SK-N-SH treated with all-trans-retinoic acid at 6 μM for 48 hours (cell line): ENCODE measurements around the gene CD83.

Experiments
- ATAC-seq: fragments of 200-7000 bp; cut with Tn5 transposase; 3 replicates; pipeline ENCODE4 v1.9.1; 2020; ENCODE audit warnings: mild to moderate bottlenecking, moderate library complexity
- ARNTL ChIP-seq: fragments of 450-650 bp; formaldehyde crosslinking; IDR thresholded peaks from 2 replicates; pipeline ENCODE4 v1.5.0; 2020; ENCODE audit warnings: low read depth, mild to moderate bottlenecking, moderate library complexity, borderline replicate concordance
- BACH2 ChIP-seq: fragments of 250-450 bp; sonication (Bioruptor Pico); IDR thresholded peaks from 2 replicates; pipeline ENCODE4 v1.9.0; 2021; ENCODE audit warnings: mild to moderate bottlenecking, borderline replicate concordance
- CSDC2 ChIP-seq: fragments of 250-450 bp; sonication (Bioruptor Pico); IDR thresholded peaks from 2 replicates; pipeline ENCODE4 v1.5.0; 2020; ENCODE audit warnings: mild to moderate bottlenecking, moderate library complexity
- ESRRG ChIP-seq: fragments of 250-450 bp; sonication (Bioruptor Pico); IDR thresholded peaks from 2 replicates; pipeline ENCODE4 v1.6.1; 2021; ENCODE audit warnings: mild to moderate bottlenecking
- GLIS3 ChIP-seq: fragments of 250-450 bp; sonication (Bioruptor Pico); IDR thresholded peaks from 2 replicates; pipeline ENCODE4 v1.5.0; 2020; ENCODE audit warnings: mild to moderate bottlenecking, moderate library complexity
- ISL1 ChIP-seq: fragments of 250-450 bp; sonication (Bioruptor Pico); IDR thresholded peaks from 2 replicates; pipeline ENCODE4 v2.1.2; 2022; ENCODE audit warnings: mild to moderate bottlenecking, moderate library complexity
- OSR1 ChIP-seq: fragments of 250-450 bp; sonication (Bioruptor Pico); IDR thresholded peaks from 2 replicates; pipeline ENCODE4 v1.8.0; 2022; ENCODE audit warnings: moderate library complexity, mild to moderate bottlenecking, inconsistent platforms
- PPARA ChIP-seq: fragments of 250-450 bp; sonication (Bioruptor Pico); IDR thresholded peaks from 2 replicates; pipeline ENCODE4 v1.5.0; 2020; ENCODE audit warnings: mild to moderate bottlenecking, borderline replicate concordance
- RARB ChIP-seq: fragments of 250-450 bp; sonication (Bioruptor Pico); IDR thresholded peaks from 2 replicates; pipeline ENCODE4 v1.8.0; 2021; ENCODE audit warnings: mild to moderate bottlenecking, moderate library complexity
- SNAI2 ChIP-seq: fragments of 250-450 bp; sonication (Bioruptor Pico); IDR thresholded peaks from 2 replicates; pipeline ENCODE4 v1.5.0; 2020; ENCODE audit warnings: mild to moderate bottlenecking, moderate library complexity
- TCF4 ChIP-seq: fragments of 250-450 bp; sonication (Bioruptor Pico); IDR thresholded peaks from 2 replicates; pipeline ENCODE4 v1.8.0; 2021; ENCODE audit warnings: mild to moderate bottlenecking, moderate library complexity, borderline replicate concordance
- TOX ChIP-seq: fragments of 250-450 bp; sonication (Bioruptor Pico); IDR thresholded peaks from 2 replicates; pipeline ENCODE4 v1.8.0; 2021; ENCODE audit warnings: mild to moderate bottlenecking, moderate library complexity, borderline replicate concordance
- ZFP3 ChIP-seq: fragments of 250-450 bp; sonication (Bioruptor Pico); IDR thresholded peaks from 2 replicates; pipeline ENCODE4 v1.5.0; 2020; ENCODE audit warnings: mild to moderate bottlenecking, moderate library complexity
- ZNF565 ChIP-seq: fragments of 450-650 bp; formaldehyde crosslinking; conservative IDR thresholded peaks from 2 replicates; pipeline ENCODE4 v1.5.0; 2020; ENCODE audit warnings: low read depth, mild to moderate bottlenecking, moderate library complexity
- ZNF70 ChIP-seq: fragments of 450-650 bp; formaldehyde crosslinking; IDR thresholded peaks from 2 replicates; pipeline ENCODE4 v1.5.0; 2020; ENCODE audit warnings: mild to moderate bottlenecking, moderate library complexity
- TF ChIP-seq, protein P1 (sequence below): fragments of 250-450 bp; sonication (Bioruptor Pico); IDR thresholded peaks from 2 replicates; pipeline ENCODE4 v1.5.1; 2021; ENCODE audit warnings: mild to moderate bottlenecking, moderate library complexity
- TF ChIP-seq, protein P2 (sequence below): fragments of 250-450 bp; sonication (Bioruptor Pico); IDR thresholded peaks from 2 replicates; pipeline ENCODE4 v1.5.0; 2020; ENCODE audit warnings: mild to moderate bottlenecking, moderate library complexity
- TF ChIP-seq, protein P3 (sequence below): fragments of 250-450 bp; sonication (Bioruptor Pico); IDR thresholded peaks from 2 replicates; pipeline ENCODE4 v1.8.0; 2020; ENCODE audit warnings: mild to moderate bottlenecking, moderate library complexity, borderline replicate concordance
- TF ChIP-seq, protein P4 (sequence below): fragments of 250-450 bp; sonication (Bioruptor Pico); IDR thresholded peaks from 2 replicates; pipeline ENCODE4 v1.5.1; 2020; ENCODE audit warnings: low read depth, mild to moderate bottlenecking, moderate library complexity
- TF ChIP-seq, protein P5 (sequence below): fragments of 250-450 bp; sonication (Bioruptor Pico); IDR thresholded peaks from 2 replicates; pipeline ENCODE4 v1.8.0; 2021; ENCODE audit warnings: low read depth, mild to moderate bottlenecking, moderate library complexity, borderline replicate concordance

CD83 gene

DNA sequence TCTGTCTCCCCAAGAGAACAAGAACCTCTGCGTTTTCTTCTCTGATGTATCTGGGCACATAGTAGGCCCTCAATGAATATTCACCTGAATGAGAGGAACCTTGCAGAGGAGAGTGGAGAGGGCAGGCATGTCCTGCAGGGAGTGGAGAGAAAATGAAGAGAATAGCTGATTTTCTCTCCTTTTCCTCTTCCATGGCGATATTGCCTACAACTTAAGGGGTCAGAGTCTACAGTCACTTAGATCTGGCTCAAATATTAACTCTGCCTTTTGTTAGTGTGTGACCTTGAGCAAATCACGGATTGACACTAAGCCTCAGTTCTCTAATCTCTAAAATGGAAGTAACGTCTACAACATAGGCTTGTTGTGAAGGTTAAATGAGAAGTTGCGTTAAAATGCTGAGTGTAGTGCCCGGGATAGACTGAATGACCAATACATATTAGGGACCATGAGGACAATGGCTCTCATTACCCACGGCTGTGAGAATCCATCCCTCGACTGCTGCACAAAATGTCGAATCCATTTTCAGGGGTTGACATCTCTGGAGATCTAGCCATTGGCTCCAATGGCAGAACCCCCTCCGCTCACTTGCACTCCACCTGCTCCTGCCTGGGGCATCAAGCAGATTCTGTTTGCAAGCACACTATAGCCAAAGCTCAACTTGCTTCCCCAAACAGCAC is 14.8 kb downstream of the CD83 start:
- ATAC-seq = no peak

DNA sequence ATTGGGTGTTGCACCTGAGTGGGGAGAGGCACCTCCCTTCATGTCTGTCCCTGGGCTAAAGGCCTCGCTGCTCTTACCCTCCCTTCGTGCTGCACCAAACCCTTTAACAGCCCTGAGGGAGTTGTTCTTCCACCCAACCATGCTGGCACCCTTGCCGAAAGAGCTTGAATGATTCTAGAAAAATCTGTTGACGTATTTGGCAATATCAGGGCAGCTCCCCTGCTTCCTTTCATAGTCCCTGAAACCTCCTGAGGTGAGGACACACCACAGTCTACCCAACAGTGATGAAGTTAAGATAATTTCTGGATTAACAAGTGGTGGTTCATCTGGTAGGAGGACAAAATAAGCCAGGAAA is 15.3 kb downstream of the CD83 start:
- ATAC-seq = no peak
- no peak for TF ChIP-seq CSDC2 (CRISPR knock-in tag)
- TF ChIP-seq, protein P1, sequence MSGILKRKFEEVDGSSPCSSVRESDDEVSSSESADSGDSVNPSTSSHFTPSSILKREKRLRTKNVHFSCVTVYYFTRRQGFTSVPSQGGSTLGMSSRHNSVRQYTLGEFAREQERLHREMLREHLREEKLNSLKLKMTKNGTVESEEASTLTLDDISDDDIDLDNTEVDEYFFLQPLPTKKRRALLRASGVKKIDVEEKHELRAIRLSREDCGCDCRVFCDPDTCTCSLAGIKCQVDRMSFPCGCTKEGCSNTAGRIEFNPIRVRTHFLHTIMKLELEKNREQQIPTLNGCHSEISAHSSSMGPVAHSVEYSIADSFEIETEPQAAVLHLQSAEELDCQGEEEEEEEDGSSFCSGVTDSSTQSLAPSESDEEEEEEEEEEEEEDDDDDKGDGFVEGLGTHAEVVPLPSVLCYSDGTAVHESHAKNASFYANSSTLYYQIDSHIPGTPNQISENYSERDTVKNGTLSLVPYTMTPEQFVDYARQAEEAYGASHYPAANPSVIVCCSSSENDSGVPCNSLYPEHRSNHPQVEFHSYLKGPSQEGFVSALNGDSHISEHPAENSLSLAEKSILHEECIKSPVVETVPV (CRISPR knock-in tag) = no peak
- TF ChIP-seq ZFP3 (CRISPR knock-in tag) = no peak
- TF ChIP-seq ISL1 (CRISPR knock-in tag) = no peak
- no peak for TF ChIP-seq SNAI2 (CRISPR knock-in tag)
- TF ChIP-seq, protein P2, sequence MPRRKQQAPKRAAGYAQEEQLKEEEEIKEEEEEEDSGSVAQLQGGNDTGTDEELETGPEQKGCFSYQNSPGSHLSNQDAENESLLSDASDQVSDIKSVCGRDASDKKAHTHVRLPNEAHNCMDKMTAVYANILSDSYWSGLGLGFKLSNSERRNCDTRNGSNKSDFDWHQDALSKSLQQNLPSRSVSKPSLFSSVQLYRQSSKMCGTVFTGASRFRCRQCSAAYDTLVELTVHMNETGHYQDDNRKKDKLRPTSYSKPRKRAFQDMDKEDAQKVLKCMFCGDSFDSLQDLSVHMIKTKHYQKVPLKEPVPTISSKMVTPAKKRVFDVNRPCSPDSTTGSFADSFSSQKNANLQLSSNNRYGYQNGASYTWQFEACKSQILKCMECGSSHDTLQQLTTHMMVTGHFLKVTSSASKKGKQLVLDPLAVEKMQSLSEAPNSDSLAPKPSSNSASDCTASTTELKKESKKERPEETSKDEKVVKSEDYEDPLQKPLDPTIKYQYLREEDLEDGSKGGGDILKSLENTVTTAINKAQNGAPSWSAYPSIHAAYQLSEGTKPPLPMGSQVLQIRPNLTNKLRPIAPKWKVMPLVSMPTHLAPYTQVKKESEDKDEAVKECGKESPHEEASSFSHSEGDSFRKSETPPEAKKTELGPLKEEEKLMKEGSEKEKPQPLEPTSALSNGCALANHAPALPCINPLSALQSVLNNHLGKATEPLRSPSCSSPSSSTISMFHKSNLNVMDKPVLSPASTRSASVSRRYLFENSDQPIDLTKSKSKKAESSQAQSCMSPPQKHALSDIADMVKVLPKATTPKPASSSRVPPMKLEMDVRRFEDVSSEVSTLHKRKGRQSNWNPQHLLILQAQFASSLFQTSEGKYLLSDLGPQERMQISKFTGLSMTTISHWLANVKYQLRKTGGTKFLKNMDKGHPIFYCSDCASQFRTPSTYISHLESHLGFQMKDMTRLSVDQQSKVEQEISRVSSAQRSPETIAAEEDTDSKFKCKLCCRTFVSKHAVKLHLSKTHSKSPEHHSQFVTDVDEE (CRISPR knock-in tag) = no peak
- TF ChIP-seq GLIS3 (CRISPR knock-in tag) = no peak
- no peak for TF ChIP-seq ZNF70 (CRISPR knock-in tag)
- TF ChIP-seq ZNF565 (CRISPR knock-in tag) = no peak
- TF ChIP-seq, protein P3, sequence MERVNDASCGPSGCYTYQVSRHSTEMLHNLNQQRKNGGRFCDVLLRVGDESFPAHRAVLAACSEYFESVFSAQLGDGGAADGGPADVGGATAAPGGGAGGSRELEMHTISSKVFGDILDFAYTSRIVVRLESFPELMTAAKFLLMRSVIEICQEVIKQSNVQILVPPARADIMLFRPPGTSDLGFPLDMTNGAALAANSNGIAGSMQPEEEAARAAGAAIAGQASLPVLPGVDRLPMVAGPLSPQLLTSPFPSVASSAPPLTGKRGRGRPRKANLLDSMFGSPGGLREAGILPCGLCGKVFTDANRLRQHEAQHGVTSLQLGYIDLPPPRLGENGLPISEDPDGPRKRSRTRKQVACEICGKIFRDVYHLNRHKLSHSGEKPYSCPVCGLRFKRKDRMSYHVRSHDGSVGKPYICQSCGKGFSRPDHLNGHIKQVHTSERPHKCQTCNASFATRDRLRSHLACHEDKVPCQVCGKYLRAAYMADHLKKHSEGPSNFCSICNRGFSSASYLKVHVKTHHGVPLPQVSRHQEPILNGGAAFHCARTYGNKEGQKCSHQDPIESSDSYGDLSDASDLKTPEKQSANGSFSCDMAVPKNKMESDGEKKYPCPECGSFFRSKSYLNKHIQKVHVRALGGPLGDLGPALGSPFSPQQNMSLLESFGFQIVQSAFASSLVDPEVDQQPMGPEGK (CRISPR knock-in tag) = no peak
- no peak for TF ChIP-seq PPARA (CRISPR knock-in tag)
- no peak for TF ChIP-seq BACH2 (CRISPR knock-in tag)
- no peak for TF ChIP-seq OSR1
- no peak for TF ChIP-seq ARNTL (CRISPR knock-in tag)

More for the DNA sequence above, 14.8 kb downstream of the CD83 start:
- TF ChIP-seq TOX (CRISPR knock-in tag) (no peak), OSR1 (no peak), ARNTL (CRISPR knock-in tag) (no peak), ESRRG (CRISPR knock-in tag) (no peak), TCF4 (CRISPR knock-in tag) (no peak), ISL1 (CRISPR knock-in tag) (no peak), ZNF565 (CRISPR knock-in tag) (no peak), RARB (no peak), ZNF70 (CRISPR knock-in tag) (no peak)
- TF ChIP-seq, protein P4, sequence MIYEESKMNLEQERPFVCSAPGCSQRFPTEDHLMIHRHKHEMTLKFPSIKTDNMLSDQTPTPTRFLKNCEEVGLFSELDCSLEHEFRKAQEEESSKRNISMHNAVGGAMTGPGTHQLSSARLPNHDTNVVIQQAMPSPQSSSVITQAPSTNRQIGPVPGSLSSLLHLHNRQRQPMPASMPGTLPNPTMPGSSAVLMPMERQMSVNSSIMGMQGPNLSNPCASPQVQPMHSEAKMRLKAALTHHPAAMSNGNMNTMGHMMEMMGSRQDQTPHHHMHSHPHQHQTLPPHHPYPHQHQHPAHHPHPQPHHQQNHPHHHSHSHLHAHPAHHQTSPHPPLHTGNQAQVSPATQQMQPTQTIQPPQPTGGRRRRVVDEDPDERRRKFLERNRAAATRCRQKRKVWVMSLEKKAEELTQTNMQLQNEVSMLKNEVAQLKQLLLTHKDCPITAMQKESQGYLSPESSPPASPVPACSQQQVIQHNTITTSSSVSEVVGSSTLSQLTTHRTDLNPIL (CRISPR knock-in tag) = no peak
- TF ChIP-seq, protein P5, sequence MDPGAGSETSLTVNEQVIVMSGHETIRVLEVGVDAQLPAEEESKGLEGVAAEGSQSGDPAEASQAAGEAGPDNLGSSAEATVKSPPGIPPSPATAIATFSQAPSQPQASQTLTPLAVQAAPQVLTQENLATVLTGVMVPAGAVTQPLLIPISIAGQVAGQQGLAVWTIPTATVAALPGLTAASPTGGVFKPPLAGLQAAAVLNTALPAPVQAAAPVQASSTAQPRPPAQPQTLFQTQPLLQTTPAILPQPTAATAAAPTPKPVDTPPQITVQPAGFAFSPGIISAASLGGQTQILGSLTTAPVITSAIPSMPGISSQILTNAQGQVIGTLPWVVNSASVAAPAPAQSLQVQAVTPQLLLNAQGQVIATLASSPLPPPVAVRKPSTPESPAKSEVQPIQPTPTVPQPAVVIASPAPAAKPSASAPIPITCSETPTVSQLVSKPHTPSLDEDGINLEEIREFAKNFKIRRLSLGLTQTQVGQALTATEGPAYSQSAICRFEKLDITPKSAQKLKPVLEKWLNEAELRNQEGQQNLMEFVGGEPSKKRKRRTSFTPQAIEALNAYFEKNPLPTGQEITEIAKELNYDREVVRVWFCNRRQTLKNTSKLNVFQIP = no peak
- TF ChIP-seq, protein P3 (CRISPR knock-in tag) = no peak
